ENCODE measurements around the gene MED13L. TPM values are rescaled to one million over a fixed set of nuclear protein-coding genes. Genes with fewer than 3 reads are reported as not detected.
A peak's percentile ranks its signal among the peaks of the same experiment; 100 is the strongest.

The MED13L gene
- total RNA-seq, 2 experiments from 2014 or later, result 39.5 to 41.8 TPM

GRCh38 chr12:115962216-115962615 is 315.3 kb downstream of the MED13L start:
- no peak for TF ChIP-seq CTCF (IDR thresholded peaks at IDR 0.05)
- peaks cover 36% of the 10 kb centered on the region for H3K36me3 Mint-ChIP-seq (ENCODE audit: low read depth)
- ChIA-PET CTCF (no interaction called here), POLR2A (no interaction called here)
- H3K9me3 Mint-ChIP-seq, result no peaks in the 10 kb centered on the region
- DNase-seq (no peak), ATAC-seq (no peak)
- no peak overlapping the region for H3K4me3 Mint-ChIP-seq
- intact Hi-C loops (cut with micrococcal nuclease), result no loop called here
- H3K27ac Mint-ChIP-seq, result no peak overlapping the region
- H3K4me1 Mint-ChIP-seq (ENCODE audit: low read depth), result peaks cover 24% of the 10 kb centered on the region
- no peaks in the 10 kb centered on the region for H3K27me3 Mint-ChIP-seq

GRCh38 chr12:115960868-115961802 is 316.4 kb downstream of the MED13L start:
- intact Hi-C loops (cut with micrococcal nuclease), result no loop called here
- H3K27ac Mint-ChIP-seq, result peak overlapping the region; percentile 30
- H3K36me3 Mint-ChIP-seq (ENCODE audit: low read depth), result peaks cover 29% of the 10 kb centered on the region
- H3K4me3 Mint-ChIP-seq, result no peak overlapping the region
- DNase-seq (peak; percentile 38), ATAC-seq (peak; percentile 47)
- ChIA-PET CTCF (no interaction called here), POLR2A (no interaction called here)
- no peaks in the 10 kb centered on the region for H3K9me3 Mint-ChIP-seq
- peaks cover 20% of the 10 kb centered on the region for H3K4me1 Mint-ChIP-seq (ENCODE audit: low read depth)
- H3K27me3 Mint-ChIP-seq, result no peaks in the 10 kb centered on the region
- TF ChIP-seq CTCF (IDR thresholded peaks at IDR 0.05), result no peak

- TF ChIP-seq CTCF (IDR thresholded peaks at IDR 0.05), result no peak
- Mint-ChIP-seq H3K9me3 (no peaks in the 10 kb centered on the region), H3K36me3 (ENCODE audit: low read depth) (peaks cover 14% of the 10 kb centered on the region), H3K27ac (no peak overlapping the region), H3K4me3 (no peak overlapping the region), H3K27me3 (no peaks in the 10 kb centered on the region), H3K4me1 (ENCODE audit: low read depth) (peaks cover 5% of the 10 kb centered on the region)
- ATAC-seq, result no peak
- intact Hi-C loops (cut with micrococcal nuclease), result no loop called here
- no peak for DNase-seq
- ChIA-PET CTCF (interaction anchor here (1.0 kb wide), 2 partner anchors 40 to 746 kb away, joined by 3 read pairs; no protein-coding TSS in a partner anchor), POLR2A (interaction anchor here (0.6 kb wide), 1 partner anchor 235 kb away, joined by 3 read pairs; no protein-coding TSS in a partner anchor)
Observed at GRCh38 chr12:115957686-115958290, 319.7 kb downstream of the MED13L start.

- CTCF ChIA-PET, result no interaction called here
Observed at GRCh38 chr12:115956659-115957058, 320.8 kb downstream of the MED13L start.

More at GRCh38 chr12:115956659-115957058, 320.8 kb downstream of the MED13L start:
- H3K4me3 Mint-ChIP-seq, result no peak overlapping the region
- H3K27ac Mint-ChIP-seq, result no peak overlapping the region
- no peaks in the 10 kb centered on the region for H3K27me3 Mint-ChIP-seq
- no peak for TF ChIP-seq CTCF (IDR thresholded peaks at IDR 0.05)
- H3K36me3 Mint-ChIP-seq (ENCODE audit: low read depth), result peaks cover 10% of the 10 kb centered on the region
- DNase-seq (no peak), ATAC-seq (no peak)
- intact Hi-C loops (cut with micrococcal nuclease), result no loop called here
- POLR2A ChIA-PET, result no interaction called here
- no peaks in the 10 kb centered on the region for H3K9me3 Mint-ChIP-seq
- H3K4me1 Mint-ChIP-seq (ENCODE audit: low read depth), result peaks cover 5% of the 10 kb centered on the region

Data from activated CD8-positive, alpha-beta T cell treated with anti-CD3 and anti-CD28 coated beads for 36 hours (primary cell).